DMS53 treated with DMSO at 0.1 percent for 48 hours (cell line): ENCODE data around the gene MIGA2.

ENCODE experiments used
- DNase-seq: peaks from one replicate; lab custom pipeline; 2025; ENCODE audit not compliant: unreplicated experiment; lab: John Stamatoyannopoulos, UW

MIGA2 gene

DNA sequence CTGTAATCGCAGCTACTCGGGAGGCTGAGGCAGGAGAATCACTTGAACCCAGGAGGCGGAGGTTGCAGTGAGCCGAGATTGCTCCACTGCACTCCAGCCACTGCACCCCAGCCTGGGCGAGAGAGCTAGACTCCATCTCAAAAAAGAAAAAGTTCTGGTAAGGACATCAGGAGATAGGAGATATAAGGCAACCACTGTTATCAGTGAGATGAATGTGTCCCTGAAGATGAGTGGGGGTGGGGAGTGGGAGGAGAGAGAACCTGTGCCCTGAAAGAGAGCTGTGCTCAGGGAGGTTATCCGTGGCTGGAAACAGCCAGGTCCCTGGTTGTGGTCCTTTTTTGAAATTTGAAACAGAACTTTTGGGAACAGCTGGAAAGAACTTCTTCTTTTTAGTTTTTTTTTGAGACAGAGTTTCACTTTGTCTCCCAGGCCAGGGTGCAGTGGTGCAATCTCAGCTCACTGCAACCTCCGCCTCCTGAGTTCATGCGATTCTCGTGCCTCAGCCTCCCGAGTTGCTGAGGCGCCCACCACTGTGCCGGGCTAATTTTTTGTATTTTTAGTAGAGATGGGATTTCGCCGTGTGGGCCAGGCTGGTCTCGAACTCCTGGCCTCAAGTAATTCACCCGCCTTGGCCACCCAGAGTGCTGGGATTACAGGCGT is 77.3 kb downstream of the MIGA2 start:
- no peak for DNase-seq

DNA sequence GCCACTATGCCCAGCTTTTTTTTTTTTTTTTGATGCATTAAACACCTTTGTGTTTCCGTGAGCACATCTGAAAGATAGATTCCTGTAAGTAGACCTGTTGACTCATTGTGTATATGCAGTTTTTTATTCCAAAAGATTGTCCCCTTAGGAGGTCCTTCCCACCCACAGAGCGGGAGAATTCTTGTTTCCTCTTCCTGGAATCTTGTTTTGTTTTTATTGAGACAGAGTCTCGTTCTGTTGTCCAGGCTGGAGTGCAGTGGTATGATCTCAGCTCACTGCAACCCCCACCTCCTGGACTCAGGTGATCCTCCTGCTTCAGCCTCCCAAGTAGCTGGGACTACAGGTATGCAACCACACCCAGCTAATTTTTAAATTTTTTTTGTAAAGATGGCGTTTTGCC is 82.4 kb downstream of the MIGA2 start:
- no peak for DNase-seq

DNA sequence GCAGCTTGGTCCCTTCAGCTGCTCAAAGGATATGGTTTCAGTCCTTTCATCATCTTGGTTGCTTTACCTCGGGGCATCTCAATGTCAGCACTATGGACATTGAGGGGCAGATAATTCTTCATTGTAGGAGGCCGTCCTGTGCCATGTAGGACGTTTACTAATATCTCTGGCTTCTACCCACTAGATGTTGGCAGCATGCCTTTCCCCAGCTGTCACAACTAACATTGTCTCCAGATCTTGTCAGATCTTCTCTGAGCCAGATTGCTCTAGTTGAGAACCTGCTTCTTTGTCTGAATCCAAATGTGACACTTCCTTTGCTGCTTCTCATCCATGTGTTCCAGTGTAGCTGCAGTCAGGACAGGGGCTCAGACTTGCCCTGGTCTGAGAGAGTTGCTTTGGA is 85.1 kb downstream of the MIGA2 start:
- DNase-seq: no peak
